OCI-LY3 (cell line): Measurements from ENCODE around the gene RNF11.

ENCODE experiments used
- H2AFZ ChIP-seq: fragments of 200-600, 300-600 bp; shearing (Covaris generic); 2 replicates; pipeline ENCODE4 v1.6.0; 2014; ENCODE audit warnings: antibody characterized with exemption, low read depth, low read length
- H3K27ac ChIP-seq: fragments of 200-600, 300-600 bp; sonication (generic); 2 replicates; pipeline ENCODE4 v1.5.1; 2014; ENCODE audit warnings: mild to moderate bottlenecking, low read length, moderate library complexity, mixed read lengths
- H3K27me3 ChIP-seq: fragments of 200-600, 300-600 bp; sonication (generic); 2 replicates; pipeline ENCODE4 v1.6.1; 2014; ENCODE audit warnings: low read depth, low read length, mixed read lengths
- H3K36me3 ChIP-seq: fragments of 200-600, 300-600 bp; sonication (generic); replicated peaks from 2 replicates; pipeline ENCODE3; 2014; ENCODE audit warnings: low read depth, low read length, mixed read lengths
- H3K4me1 ChIP-seq: fragments of 300-600, 200-600 bp; sonication (generic); 2 replicates; pipeline ENCODE4 v1.6.1; 2014; ENCODE audit warnings: low read length, mixed read lengths
- H3K4me2 ChIP-seq: fragments of 200-600, 300-600 bp; sonication (generic); 2 replicates; pipeline ENCODE4 v1.6.1; 2014; ENCODE audit warnings: low read length, mixed read lengths
- H3K4me3 ChIP-seq: fragments of 300-600, 200-600 bp; sonication (generic); 2 replicates; pipeline ENCODE4 v1.5.1; 2014; ENCODE audit warnings: antibody characterized with exemption, mild to moderate bottlenecking, low read length, moderate library complexity
- H3K79me2 ChIP-seq: fragments of 300-600, 200-600 bp; shearing (Covaris generic); 2 replicates; pipeline ENCODE4 v1.6.1; 2014; ENCODE audit warnings: mild to moderate bottlenecking, low read length, mixed read lengths
- H3K9ac ChIP-seq: fragments of 300-600, 200-600 bp; shearing (Covaris generic); 2 replicates; pipeline ENCODE4 v1.6.0; 2014; ENCODE audit warnings: mild to moderate bottlenecking, low read length, moderate library complexity
- H3K9me3 ChIP-seq: fragments of 200-600, 300-600 bp; shearing (Covaris generic); 2 replicates; pipeline ENCODE4 v1.6.1; 2014; ENCODE audit warnings: low read length, mixed read lengths; ENCODE audit not compliant: insufficient read depth
- H4K20me1 ChIP-seq: fragments of 200-600, 300-600 bp; sonication (generic); 2 replicates; pipeline ENCODE4 v1.6.1; 2016; ENCODE audit warnings: low read length, mixed read lengths; ENCODE audit not compliant: insufficient read depth
- CTCF ChIP-seq: fragments of 200-600, 300-600 bp; sonication (generic); IDR thresholded peaks from 2 replicates; pipeline ENCODE4 v1.5.1; 2014; ENCODE audit warnings: antibody characterized with exemption, low read length, low read depth
- EZH2phosphoT487 ChIP-seq: fragments of 200-600 bp; shearing (Covaris generic); IDR thresholded peaks from 2 replicates; pipeline ENCODE4 v1.6.1; 2018; ENCODE audit warnings: antibody characterized with exemption, mixed run types, low read depth

The RNF11 gene

DNA sequence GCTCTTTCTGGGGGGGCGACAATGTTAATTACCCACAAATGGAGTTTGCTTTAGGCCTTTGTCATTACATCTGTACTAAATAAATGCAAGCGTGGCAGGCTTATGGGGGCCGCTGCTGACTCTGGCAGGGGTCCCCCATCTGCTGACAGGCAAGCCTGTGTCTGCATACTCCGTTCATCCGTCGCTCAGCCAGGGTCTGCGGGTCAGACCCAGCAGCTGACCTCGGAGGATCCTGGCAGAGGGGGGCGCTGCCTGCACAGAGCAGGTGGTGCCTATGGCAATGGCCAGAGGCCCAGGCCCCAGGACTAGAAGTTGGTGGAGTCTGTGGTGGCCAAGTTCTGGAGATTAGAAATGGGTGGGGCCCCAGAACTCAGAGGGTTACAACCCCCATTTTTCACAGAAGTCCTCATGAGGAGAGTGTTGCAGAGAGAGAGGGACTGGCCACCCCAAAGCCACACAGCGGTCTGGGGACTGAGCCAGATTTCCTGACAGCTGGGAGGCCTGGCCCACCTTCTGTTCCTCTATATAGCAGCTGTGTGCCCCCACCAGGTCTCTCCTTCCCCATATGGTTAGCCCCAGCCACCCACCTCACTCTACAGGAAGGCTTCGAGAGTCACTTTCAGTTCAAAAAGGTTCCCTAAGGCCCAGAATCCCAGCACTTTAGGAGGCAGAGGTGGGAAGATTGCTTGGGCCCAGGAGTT is 63.3 kb downstream of the RNF11 start:
- no peak overlapping the region for H3K27ac ChIP-seq
- H2AFZ ChIP-seq, result no peak overlapping the region
- no peaks in the 10 kb centered on the region for H4K20me1 ChIP-seq
- no peak overlapping the region for H3K4me2 ChIP-seq
- H3K4me1 ChIP-seq, result peaks cover 14% of the 10 kb centered on the region
- H3K9ac ChIP-seq, result no peak overlapping the region
- no peak for TF ChIP-seq EZH2phosphoT487
- TF ChIP-seq CTCF, result no peak
- H3K79me2 ChIP-seq, result no peaks in the 10 kb centered on the region
- no peaks in the 10 kb centered on the region for H3K27me3 ChIP-seq
- no peaks in the 10 kb centered on the region for H3K36me3 ChIP-seq
- no peak overlapping the region for H3K4me3 ChIP-seq
- no peaks in the 10 kb centered on the region for H3K9me3 ChIP-seq

DNA sequence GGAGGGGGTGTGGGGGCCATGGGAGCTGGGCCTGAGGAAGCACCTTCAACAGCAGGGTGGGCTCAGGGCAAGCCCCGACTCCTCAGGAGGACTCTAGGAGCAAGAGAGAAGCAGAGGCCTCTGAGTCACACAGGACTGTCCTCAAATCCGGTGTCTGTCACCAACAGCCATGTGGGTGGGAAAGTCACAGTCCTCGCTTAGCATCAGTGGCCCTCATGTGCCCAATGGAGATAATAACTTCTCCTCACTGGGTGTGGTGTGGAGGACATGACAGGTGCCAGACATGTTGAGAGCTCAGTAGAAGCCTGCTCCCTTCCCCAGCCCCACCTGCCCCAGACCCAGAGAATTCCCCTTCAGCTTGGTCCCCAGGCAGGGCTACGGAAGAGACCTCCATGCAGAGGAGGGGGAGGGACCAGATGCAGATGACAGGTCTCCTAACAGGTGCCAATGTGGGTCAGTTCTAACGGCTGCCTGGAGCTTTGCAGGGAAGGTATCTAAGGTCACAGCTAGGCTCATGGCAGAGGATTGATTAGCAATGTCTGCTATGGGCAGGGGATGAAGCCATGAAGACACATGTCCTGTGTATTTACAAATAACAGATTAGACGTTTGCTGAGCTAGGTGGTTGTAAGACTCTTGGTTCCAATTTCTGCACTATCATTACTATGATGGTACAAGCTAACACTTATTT is 64.1 kb downstream of the RNF11 start:
- no peak overlapping the region for H3K27ac ChIP-seq
- no peaks in the 10 kb centered on the region for H4K20me1 ChIP-seq
- no peaks in the 10 kb centered on the region for H3K36me3 ChIP-seq
- no peak for TF ChIP-seq EZH2phosphoT487
- TF ChIP-seq CTCF, result no peak
- no peak overlapping the region for H3K4me2 ChIP-seq
- H3K9ac ChIP-seq, result no peak overlapping the region
- H3K4me3 ChIP-seq, result no peak overlapping the region
- no peaks in the 10 kb centered on the region for H3K79me2 ChIP-seq
- H3K27me3 ChIP-seq, result no peaks in the 10 kb centered on the region
- peaks cover 22% of the 10 kb centered on the region for H3K4me1 ChIP-seq
- no peaks in the 10 kb centered on the region for H3K9me3 ChIP-seq
- H2AFZ ChIP-seq, result no peak overlapping the region

DNA sequence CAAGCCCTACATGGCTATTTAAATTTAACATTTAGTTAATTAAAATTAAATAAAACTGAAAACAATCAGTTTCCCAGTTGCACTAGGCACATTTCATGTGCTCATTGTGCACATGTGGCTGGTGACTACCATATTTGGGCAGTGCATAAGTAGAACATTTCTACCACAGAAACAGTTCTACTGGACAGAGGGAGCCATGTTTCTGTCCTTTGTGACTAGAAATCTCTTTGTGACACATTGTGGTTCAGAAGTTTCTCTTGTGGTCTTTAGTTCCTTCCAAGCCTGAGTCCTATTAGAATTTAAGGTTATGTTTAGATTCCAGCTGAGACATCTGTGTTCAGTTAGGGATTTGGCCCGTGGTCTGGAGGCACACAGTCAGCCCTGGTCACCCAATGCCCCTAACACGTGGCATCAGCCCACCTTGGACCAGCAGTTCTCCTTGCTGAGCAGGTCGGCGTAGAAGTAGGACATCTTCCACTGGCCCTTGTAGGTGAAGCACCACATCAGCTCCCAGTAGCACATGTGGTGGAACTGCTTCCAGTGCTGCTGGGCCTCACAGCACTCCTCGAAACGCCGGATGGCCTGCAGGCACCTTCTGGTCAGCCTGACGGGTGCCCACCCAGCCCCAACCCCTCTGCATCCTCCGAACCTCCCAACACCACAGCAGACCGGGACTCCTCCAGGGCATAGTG is 65.2 kb downstream of the RNF11 start:
- H3K4me1 ChIP-seq, result peaks cover 31% of the 10 kb centered on the region
- H4K20me1 ChIP-seq, result no peaks in the 10 kb centered on the region
- H3K27ac ChIP-seq, result no peak overlapping the region
- no peak overlapping the region for H2AFZ ChIP-seq
- no peak overlapping the region for H3K4me3 ChIP-seq
- H3K27me3 ChIP-seq, result no peaks in the 10 kb centered on the region
- H3K9ac ChIP-seq, result no peak overlapping the region
- no peak overlapping the region for H3K4me2 ChIP-seq
- no peaks in the 10 kb centered on the region for H3K36me3 ChIP-seq
- no peak for TF ChIP-seq EZH2phosphoT487
- TF ChIP-seq CTCF, result no peak
- no peaks in the 10 kb centered on the region for H3K9me3 ChIP-seq
- no peaks in the 10 kb centered on the region for H3K79me2 ChIP-seq

- TF ChIP-seq EZH2phosphoT487, result no peak
- no peak overlapping the region for H3K4me3 ChIP-seq
- no peaks in the 10 kb centered on the region for H4K20me1 ChIP-seq
- no peaks in the 10 kb centered on the region for H3K9me3 ChIP-seq
- H3K27me3 ChIP-seq, result no peaks in the 10 kb centered on the region
- H3K4me1 ChIP-seq, result peaks cover 27% of the 10 kb centered on the region
- H3K4me2 ChIP-seq, result no peak overlapping the region
- no peak overlapping the region for H3K27ac ChIP-seq
- no peaks in the 10 kb centered on the region for H3K36me3 ChIP-seq
- no peaks in the 10 kb centered on the region for H3K79me2 ChIP-seq
- no peak overlapping the region for H3K9ac ChIP-seq
- H2AFZ ChIP-seq, result no peak overlapping the region
Measured at GRCh38 chr1:51301844-51302162, 65.7 kb downstream of the RNF11 start.
